Retinal pigment epithelial cell (primary cell): ENCODE results near the gene CRYL1.

ENCODE experiments used
- DNase-seq: peaks from one replicate; pipeline ENCODE4 v3.0.0-alpha.2; 2010; ENCODE audit warnings: low read depth
- H3K4me3 ChIP-seq: 2 replicates; pipeline ENCODE4 v1.5.1; 2011; ENCODE audit warnings: mild to moderate bottlenecking, low read length, control low read depth, moderate library complexity
- TF ChIP-seq, protein P1 (sequence below): conservative IDR thresholded peaks from 2 replicates; pipeline ENCODE4 v1.5.1; 2011; ENCODE audit warnings: low read depth, low read length, control low read depth, inconsistent platforms

CRYL1 gene

DNA sequence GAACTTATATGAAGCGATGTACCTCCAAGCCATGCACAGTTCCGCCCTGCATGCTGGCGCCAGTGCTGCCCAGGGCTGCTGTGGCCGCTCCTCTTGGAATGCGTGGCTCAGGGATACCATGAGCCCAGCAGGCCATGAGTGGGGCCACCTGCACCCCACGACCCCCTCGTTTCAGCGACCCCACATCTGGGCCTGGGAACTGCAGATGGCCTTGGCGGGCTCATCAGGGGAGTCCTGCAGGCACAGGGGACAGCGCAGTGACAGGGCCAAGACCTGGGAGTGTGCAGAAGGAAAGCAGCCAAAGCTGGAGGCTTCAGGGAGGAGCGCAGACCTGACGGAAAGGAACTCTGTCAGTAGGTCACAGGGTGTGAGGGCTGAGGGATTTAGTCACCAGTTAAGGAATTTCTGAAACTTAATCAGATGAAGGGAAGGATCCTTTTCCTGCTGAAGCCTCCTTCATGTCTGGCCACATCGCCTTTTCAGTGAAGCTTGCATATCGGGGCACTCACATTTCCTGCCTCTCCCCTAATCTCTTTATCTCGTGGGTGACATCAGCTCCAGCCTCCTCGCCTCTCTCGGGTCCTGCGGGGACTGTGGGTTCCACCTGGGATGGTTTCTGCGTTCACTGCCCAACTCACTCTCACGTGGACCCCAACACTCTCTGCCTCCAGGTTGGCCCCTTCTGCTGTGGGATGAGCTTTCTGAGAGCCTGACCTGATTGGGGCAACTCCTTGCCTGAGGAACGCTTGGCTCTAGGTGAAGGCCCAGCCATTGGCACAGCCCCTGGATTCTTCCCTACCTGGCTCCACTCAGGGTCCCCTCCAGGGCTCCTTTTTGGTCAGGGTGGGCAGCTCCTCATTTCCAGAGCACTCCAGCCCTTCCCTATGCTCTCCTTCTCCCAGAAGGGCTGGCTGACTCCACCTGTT, 123.5 kb downstream of the CRYL1 start:
- H3K4me3 ChIP-seq = no peak overlapping the region
- TF ChIP-seq, protein P1, sequence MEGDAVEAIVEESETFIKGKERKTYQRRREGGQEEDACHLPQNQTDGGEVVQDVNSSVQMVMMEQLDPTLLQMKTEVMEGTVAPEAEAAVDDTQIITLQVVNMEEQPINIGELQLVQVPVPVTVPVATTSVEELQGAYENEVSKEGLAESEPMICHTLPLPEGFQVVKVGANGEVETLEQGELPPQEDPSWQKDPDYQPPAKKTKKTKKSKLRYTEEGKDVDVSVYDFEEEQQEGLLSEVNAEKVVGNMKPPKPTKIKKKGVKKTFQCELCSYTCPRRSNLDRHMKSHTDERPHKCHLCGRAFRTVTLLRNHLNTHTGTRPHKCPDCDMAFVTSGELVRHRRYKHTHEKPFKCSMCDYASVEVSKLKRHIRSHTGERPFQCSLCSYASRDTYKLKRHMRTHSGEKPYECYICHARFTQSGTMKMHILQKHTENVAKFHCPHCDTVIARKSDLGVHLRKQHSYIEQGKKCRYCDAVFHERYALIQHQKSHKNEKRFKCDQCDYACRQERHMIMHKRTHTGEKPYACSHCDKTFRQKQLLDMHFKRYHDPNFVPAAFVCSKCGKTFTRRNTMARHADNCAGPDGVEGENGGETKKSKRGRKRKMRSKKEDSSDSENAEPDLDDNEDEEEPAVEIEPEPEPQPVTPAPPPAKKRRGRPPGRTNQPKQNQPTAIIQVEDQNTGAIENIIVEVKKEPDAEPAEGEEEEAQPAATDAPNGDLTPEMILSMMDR = no peak
- peak; percentile 34 for DNase-seq

DNA sequence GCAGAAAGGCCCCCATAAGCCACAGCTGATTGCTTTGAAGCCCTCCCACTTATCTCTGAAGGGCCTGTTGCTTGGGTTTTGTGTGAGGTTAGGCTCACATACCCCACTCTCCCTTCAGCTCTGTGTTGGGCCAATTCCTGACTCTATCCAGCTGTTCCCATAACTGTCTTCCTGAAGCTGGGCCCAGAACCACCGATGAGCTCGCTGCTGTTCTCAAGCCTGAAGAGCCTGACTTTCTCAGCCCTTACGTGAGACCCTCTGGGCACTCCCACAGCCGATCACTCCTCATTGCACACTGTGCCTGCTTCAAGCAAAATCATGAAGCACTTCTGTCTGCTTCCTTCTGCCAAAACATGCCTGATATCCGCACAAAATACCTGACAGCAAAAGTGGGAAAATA, 124.1 kb downstream of the CRYL1 start:
- no peak overlapping the region for H3K4me3 ChIP-seq
- TF ChIP-seq, protein P1 = no peak
- DNase-seq = no peak

DNA sequence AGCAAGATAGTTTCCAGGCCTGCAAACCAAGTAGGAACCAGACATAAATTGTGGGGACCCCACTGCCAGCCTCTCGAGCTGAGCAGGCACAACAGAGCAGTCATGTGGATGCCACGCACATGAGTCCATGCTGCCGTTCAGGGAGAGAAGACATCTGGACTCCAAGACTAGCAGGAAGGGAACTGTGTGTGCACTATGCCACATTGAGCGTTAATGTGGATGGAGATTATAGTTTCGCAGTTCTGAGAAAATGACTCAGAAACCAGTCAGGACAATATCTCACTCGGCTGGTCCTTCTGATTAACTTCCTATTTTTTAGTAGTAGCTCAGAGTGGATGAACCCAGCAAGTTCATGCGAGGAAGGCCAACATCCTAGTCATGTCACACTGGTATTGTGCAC, 124.9 kb downstream of the CRYL1 start:
- H3K4me3 ChIP-seq = no peak overlapping the region
- DNase-seq = peak; percentile 27
- TF ChIP-seq, protein P1 = no peak

DNA sequence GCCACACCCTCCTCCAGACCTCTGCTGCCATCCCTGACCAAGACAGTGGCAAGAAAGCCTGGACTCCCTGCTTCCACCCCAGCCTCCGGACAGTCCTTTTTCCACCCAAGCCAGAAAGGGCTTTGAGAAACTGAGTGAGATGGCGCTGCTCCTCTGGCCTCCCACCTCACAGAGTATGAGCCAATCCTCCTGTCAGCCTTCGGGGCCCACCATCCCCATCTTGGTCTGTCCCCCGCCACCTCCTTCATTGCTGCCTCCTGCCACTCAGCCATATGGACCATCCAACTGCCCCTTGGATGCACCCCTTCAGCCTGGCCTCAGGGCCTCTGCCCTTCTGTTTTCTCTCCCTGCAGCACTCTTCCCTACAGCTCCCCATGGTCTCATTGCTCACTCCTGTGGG, 125.7 kb downstream of the CRYL1 start:
- H3K4me3 ChIP-seq = no peak overlapping the region
- TF ChIP-seq, protein P1 = no peak
- no peak for DNase-seq

DNA sequence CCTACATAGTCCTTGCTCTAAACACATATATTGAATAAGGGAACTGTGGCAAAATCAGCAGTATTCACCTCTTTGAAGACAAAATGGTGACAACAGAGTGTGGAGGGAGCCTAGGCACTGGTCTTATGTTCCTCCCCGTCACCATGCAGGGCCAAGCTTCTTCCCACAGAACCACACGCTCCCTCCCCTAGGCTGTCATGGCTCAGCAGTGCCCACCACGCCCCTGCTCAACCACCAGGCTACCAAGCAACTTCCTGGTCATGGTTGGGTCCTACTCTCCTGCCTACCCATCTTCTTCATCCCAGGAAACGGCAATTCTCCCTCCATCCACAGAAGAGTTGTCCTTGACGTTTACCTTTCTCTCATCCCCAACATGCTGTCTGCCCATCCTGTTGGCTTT, 126.1 kb downstream of the CRYL1 start:
- TF ChIP-seq, protein P1 = no peak

DNA sequence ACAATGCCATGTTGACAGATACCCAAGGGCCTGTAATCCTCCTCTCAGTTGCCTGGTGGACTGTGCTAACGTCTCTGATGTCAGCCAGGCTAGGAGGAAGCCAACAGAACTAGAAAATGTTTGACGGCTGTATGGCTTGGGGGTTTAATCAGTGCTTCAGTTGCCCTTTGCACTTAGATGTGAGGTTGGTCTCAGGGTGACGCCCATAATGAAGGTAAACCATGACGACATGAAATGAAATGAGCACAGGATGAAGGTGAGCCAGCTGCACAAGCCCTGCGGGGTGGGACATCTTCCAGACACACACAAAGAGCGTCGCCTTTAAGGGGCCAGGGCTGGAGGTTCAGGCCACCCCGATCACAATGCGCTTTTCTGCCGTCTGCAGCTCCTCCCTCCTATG, 127.2 kb downstream of the CRYL1 start:
- no peak for DNase-seq
- TF ChIP-seq, protein P1 = no peak
- no peak overlapping the region for H3K4me3 ChIP-seq

More for the DNA sequence above, 126.1 kb downstream of the CRYL1 start:
- no peak for DNase-seq
- H3K4me3 ChIP-seq = no peak overlapping the region

DNA sequence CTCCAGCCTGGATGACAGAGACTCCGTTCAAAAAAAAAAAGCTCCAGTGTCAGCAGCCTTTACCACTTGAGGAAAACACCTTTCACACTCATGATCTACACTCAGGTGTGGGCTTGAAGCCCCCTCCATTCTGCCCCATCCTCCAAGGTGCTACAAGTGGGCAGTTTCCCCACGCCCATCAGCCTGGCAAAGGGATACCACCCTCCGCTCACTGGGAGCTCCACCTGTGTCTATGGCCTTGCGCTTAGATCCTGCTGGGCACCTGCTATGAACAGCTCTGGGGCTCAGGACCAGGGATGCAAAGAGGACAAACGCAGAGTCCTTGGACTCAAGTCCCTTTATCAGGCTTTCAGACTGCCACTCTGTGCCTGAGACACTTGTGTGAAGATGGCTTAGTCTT, 127.8 kb downstream of the CRYL1 start:
- no peak for DNase-seq
- H3K4me3 ChIP-seq = no peak overlapping the region
- TF ChIP-seq, protein P1 = no peak
